ENCODE measurements around the gene FAM170A. TPM values are rescaled to one million over a fixed set of nuclear protein-coding genes. Genes with fewer than 3 reads are reported as not detected.

Gene FAM170A
- total RNA-seq, 1 donor from 2014 or later, result not detected

DNA sequence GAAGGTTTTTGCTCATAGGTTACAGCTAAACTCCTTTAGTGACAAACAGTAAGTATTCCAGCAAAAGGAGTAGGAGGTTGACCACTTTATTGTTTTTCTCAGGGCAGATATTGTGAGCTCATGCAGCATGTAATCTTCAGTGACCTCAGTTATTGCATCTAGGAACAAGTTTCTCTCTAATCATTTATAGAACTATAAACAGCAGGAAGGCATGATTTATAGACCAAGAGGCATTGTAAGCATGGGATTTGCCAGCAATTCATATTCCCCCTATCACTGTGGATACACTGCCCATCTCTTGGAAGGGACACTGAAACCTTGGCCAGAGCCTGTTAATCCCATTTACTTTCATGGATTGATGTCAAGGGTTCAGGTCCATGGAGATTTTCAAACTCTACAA is 15.4 kb upstream of the FAM170A start:
- Mint-ChIP-seq H3K9me3 (ENCODE audit: unreplicated experiment) (no peaks in the 10 kb centered on the region), H3K27ac (ENCODE audit: unreplicated experiment) (no peak overlapping the region), H3K36me3 (ENCODE audit: unreplicated experiment) (no peaks in the 10 kb centered on the region), H3K27me3 (ENCODE audit: unreplicated experiment) (peaks cover 7% of the 10 kb centered on the region), H3K4me1 (ENCODE audit: unreplicated experiment) (no peaks in the 10 kb centered on the region), H3K4me3 (ENCODE audit: unreplicated experiment) (no peak overlapping the region)
- TF ChIP-seq, protein P1, sequence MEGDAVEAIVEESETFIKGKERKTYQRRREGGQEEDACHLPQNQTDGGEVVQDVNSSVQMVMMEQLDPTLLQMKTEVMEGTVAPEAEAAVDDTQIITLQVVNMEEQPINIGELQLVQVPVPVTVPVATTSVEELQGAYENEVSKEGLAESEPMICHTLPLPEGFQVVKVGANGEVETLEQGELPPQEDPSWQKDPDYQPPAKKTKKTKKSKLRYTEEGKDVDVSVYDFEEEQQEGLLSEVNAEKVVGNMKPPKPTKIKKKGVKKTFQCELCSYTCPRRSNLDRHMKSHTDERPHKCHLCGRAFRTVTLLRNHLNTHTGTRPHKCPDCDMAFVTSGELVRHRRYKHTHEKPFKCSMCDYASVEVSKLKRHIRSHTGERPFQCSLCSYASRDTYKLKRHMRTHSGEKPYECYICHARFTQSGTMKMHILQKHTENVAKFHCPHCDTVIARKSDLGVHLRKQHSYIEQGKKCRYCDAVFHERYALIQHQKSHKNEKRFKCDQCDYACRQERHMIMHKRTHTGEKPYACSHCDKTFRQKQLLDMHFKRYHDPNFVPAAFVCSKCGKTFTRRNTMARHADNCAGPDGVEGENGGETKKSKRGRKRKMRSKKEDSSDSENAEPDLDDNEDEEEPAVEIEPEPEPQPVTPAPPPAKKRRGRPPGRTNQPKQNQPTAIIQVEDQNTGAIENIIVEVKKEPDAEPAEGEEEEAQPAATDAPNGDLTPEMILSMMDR (IDR thresholded peaks at IDR 0.05), result no peak
- DNase-seq (ENCODE audit: extremely low spot score, unreplicated experiment), result no peak

DNA sequence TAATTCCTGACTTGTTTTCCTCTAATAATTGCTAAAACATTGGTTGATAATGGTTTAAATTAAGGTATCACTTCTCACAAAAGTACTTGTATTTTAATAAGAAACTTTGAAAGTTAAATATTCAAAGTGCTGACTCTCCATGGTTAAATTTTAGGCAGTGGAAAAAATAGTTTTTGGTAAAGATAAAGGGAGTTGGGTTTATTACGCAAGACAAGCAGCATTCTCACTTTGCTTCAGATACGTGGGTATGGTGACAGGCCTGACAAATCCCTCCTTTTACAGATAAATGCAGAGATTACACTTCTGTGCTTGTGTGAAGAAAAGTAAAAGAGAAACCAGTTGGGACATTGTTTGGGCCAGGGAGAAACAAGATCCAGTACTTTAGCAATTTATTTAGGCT is 14.5 kb upstream of the FAM170A start:
- Mint-ChIP-seq H3K4me3 (ENCODE audit: unreplicated experiment) (no peak overlapping the region), H3K9me3 (ENCODE audit: unreplicated experiment) (peaks cover 6% of the 10 kb centered on the region), H3K27ac (ENCODE audit: unreplicated experiment) (no peak overlapping the region), H3K27me3 (ENCODE audit: unreplicated experiment) (peaks cover 10% of the 10 kb centered on the region), H3K4me1 (ENCODE audit: unreplicated experiment) (no peaks in the 10 kb centered on the region), H3K36me3 (ENCODE audit: unreplicated experiment) (no peaks in the 10 kb centered on the region)
- no peak for DNase-seq (ENCODE audit: extremely low spot score, unreplicated experiment)
- TF ChIP-seq, protein P1 (IDR thresholded peaks at IDR 0.05), result no peak

DNA sequence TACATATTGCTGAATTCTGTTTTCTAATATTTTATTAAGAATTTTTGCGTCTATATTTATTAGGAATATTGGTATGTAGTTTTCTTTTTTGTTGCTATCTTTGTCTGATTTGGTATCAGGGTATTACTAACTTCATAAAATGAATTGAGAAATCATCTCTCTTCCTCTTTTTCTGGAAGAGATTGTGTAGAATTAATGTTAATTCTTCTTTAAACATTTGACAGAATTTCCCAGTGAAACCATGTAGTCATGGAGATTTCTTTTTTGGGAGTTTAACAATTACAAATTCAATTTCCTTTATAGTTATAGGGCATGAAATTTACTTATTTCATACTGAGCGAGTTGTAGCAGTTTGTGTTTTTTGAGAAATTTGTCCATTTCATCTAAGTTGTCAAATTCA is 3.3 kb upstream of the FAM170A start:
- peaks cover 16% of the 10 kb centered on the region for H3K27me3 Mint-ChIP-seq (ENCODE audit: unreplicated experiment)
- H3K36me3 Mint-ChIP-seq (ENCODE audit: unreplicated experiment), result no peaks in the 10 kb centered on the region
- TF ChIP-seq, protein P1 (IDR thresholded peaks at IDR 0.05), result no peak
- DNase-seq (ENCODE audit: extremely low spot score, unreplicated experiment), result no peak
- H3K4me1 Mint-ChIP-seq (ENCODE audit: unreplicated experiment), result no peaks in the 10 kb centered on the region
- H3K9me3 Mint-ChIP-seq (ENCODE audit: unreplicated experiment), result peaks cover 4% of the 10 kb centered on the region
- no peak overlapping the region for H3K27ac Mint-ChIP-seq (ENCODE audit: unreplicated experiment)
- H3K4me3 Mint-ChIP-seq (ENCODE audit: unreplicated experiment), result no peak overlapping the region

GRCh38 chr5:119630752-119631440 is 1.5 kb downstream of the FAM170A start:
- no peaks in the 10 kb centered on the region for H3K4me1 Mint-ChIP-seq (ENCODE audit: unreplicated experiment)
- peaks cover 8% of the 10 kb centered on the region for H3K27me3 Mint-ChIP-seq (ENCODE audit: unreplicated experiment)
- H3K27ac Mint-ChIP-seq (ENCODE audit: unreplicated experiment), result no peak overlapping the region
- H3K4me3 Mint-ChIP-seq (ENCODE audit: unreplicated experiment), result no peak overlapping the region
- H3K9me3 Mint-ChIP-seq (ENCODE audit: unreplicated experiment), result no peaks in the 10 kb centered on the region
- TF ChIP-seq, protein P1 (IDR thresholded peaks at IDR 0.05), result no peak
- DNase-seq (ENCODE audit: extremely low spot score, unreplicated experiment), result no peak
- no peaks in the 10 kb centered on the region for H3K36me3 Mint-ChIP-seq (ENCODE audit: unreplicated experiment)

DNA sequence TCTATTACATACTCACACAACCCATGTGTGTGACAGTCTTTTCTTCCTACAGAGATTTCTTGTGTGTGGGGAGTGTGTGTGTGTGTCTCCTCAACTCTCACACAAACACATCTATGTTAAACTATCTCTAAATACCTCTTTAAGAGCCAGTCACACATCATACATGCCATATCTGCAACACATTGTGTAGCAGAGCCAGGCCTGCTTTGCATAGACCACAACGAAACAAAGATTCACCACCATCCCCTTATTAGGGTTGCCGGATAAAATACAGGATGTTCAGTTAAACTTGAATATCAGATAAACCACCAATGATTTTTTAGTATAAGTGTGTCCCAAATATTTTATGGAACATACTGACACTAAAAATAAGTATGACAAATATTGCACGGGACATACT is 2.3 kb downstream of the FAM170A start:
- H3K9me3 Mint-ChIP-seq (ENCODE audit: unreplicated experiment), result no peaks in the 10 kb centered on the region
- no peaks in the 10 kb centered on the region for H3K4me1 Mint-ChIP-seq (ENCODE audit: unreplicated experiment)
- H3K4me3 Mint-ChIP-seq (ENCODE audit: unreplicated experiment), result no peak overlapping the region
- no peaks in the 10 kb centered on the region for H3K36me3 Mint-ChIP-seq (ENCODE audit: unreplicated experiment)
- H3K27ac Mint-ChIP-seq (ENCODE audit: unreplicated experiment), result no peak overlapping the region
- TF ChIP-seq, protein P1 (IDR thresholded peaks at IDR 0.05), result no peak
- no peak for DNase-seq (ENCODE audit: extremely low spot score, unreplicated experiment)
- peaks cover 5% of the 10 kb centered on the region for H3K27me3 Mint-ChIP-seq (ENCODE audit: unreplicated experiment)
